Psoas muscle (tissue), 8 donors: ENCODE data around the gene ARHGAP12. TPM values are rescaled to one million over a fixed set of nuclear protein-coding genes. Genes with fewer than 3 reads are reported as not detected.
A peak's percentile ranks its signal among the peaks of the same experiment; 100 is the strongest.

Source experiments
- ATAC-seq, 4 donors: fragments of 200-7000 bp; cut with Tn5 transposase; one replicate each; pipeline ENCODE4 v1.9.1; 2020; ENCODE audit warnings: moderate library complexity in 3 of 4, mild to moderate bottlenecking in 2 of 4
- DNase-seq, 2 donors: peaks; one replicate each; pipeline ENCODE4 v3.0.0-alpha.2; 2020
- H3K27ac ChIP-seq: fragments of 200-600 bp; one replicate; pipeline ENCODE4 v1.8.0; 2022
- H3K27me3 ChIP-seq, 3 donors: fragments of 200-600 bp in 1 of 3; one replicate each; pipeline versions ENCODE4 v1.6.1 to v1.8.0; 2013 to 2022; ENCODE audit warnings: low read length in 2 of 3, mild to moderate bottlenecking in 2 of 3, moderate library complexity in 1 of 3; ENCODE audit not compliant: insufficient read depth in 3 of 3
- H3K36me3 ChIP-seq, 2 donors: fragments of 200-600 bp in 1 of 2; one replicate each; pipeline versions ENCODE4 v1.6.1 to v1.8.0; 2013 to 2022; ENCODE audit warnings: low read depth in 1 of 2, mild to moderate bottlenecking in 1 of 2, moderate library complexity in 1 of 2; ENCODE audit not compliant: insufficient read depth in 1 of 2
- H3K4me1 ChIP-seq: fragments of 200-600 bp; one replicate; pipeline ENCODE4 v1.8.0; 2022
- H3K4me3 ChIP-seq: fragments of 200-600 bp; one replicate; pipeline ENCODE4 v1.8.0; 2022; ENCODE audit warnings: mild to moderate bottlenecking
- H3K9me3 ChIP-seq: fragments of 200-600 bp; one replicate; pipeline ENCODE4 v1.8.0; 2022
- CTCF ChIP-seq: fragments of 200-600 bp; IDR thresholded peaks from one replicate; pipeline ENCODE4 v1.8.0; 2022; ENCODE audit warnings: antibody characterized with exemption
- WGBS, 3 donors: extraction: QIAGEN DNeasy Blood & Tissue Kit; methylation state at CpG; one replicate each; pipeline versions ENCODE4 v1.1.6 to v1.1.7; 2013; 5-methylcytosine and 5-hydroxymethylcytosine counted together
- intact Hi-C, 2 donors: fragments of 100-400 bp; cut with DNase I; formaldehyde crosslinking; loops; one replicate each; pipeline versions ENCODE4 v1.11.0 to v1.14.2; 2022
- polyA plus RNA-seq, 3 donors: library from polyadenylated mRNA; stranded (reverse); fragments of 200-250 nt; gene quantifications; one replicate each; pipeline ENCODE4 v1.2.3, GENCODE V29; 2013
- total RNA-seq, 4 donors: library from RNA; stranded (reverse); fragmentation: NEBNext Ultra II Directional in 2 of 4; extraction: Animal tissue kit (Norgen Biotek cat#: 25700) in 2 of 4; gene quantifications; one replicate each; pipeline versions ENCODE4 v1.2.1 to v1.2.4, GENCODE V29; 2021 to 2023
- donor health status: healthy with polysubstance abuse.
- donor health status: DM: no; HTN: no; CAD: no; lungs with moderate emphysema.
- donor health status: Bipolar disorder and iron deficiency.
- donor health status: healthy.
- donor health status: DM: yes; HTN: yes; CAD: no.
- donor health status: DM: no; HTN: no; CAD: no.
- donor health status: DM: no; HTN: no; CAD: no.
- donor health status: DM: yes; HTN: yes; CAD: no.

ARHGAP12 gene
- total and polyA plus RNA-seq, 7 donors, result 8.2 to 18.2 (median 11.8) TPM

- Histone ChIP-seq H3K9me3 (no peaks in the 10 kb centered on the region), H3K4me1 (peaks cover 14% of the 10 kb centered on the region), H3K27ac (peak overlapping the region; percentile 94), H3K4me3 (no peak overlapping the region), H3K36me3 (no peaks in the 10 kb centered on the region), H3K27me3 (no peaks in the 10 kb centered on the region)
- no peak for TF ChIP-seq CTCF
- DNase-seq (no peak), ATAC-seq (no peak)
- intact Hi-C loops, result no loop called here
- 96 to 99% (median 98%) methylated on average over 5 of the region's 5 CpGs for WGBS, 3 donors
Observed at GRCh38 chr10:31776159-31776558, 152.5 kb downstream of the ARHGAP12 start.

- Histone ChIP-seq H3K27me3 (no peaks in the 10 kb centered on the region), H3K9me3 (no peaks in the 10 kb centered on the region), H3K4me1 (peaks cover 15% of the 10 kb centered on the region), H3K4me3 (peak overlapping the region; percentile 34), H3K36me3 (no peaks in the 10 kb centered on the region), H3K27ac (peak overlapping the region; percentile 94)
- 56 to 63% (median 60%) methylated on average over 12 of the region's 12 CpGs for WGBS, 3 donors
- peak; percentile 62 to 86 for DNase-seq
- intact Hi-C loops, result no loop called here
- peak; percentile 95 to 98 (median 97) for ATAC-seq
- TF ChIP-seq CTCF, result no peak
Observed at GRCh38 chr10:31774928-31775650, 153.5 kb downstream of the ARHGAP12 start.

- Histone ChIP-seq H3K4me1 (peaks cover 15% of the 10 kb centered on the region), H3K9me3 (no peaks in the 10 kb centered on the region), H3K27me3 (no peaks in the 10 kb centered on the region), H3K27ac (peak overlapping the region; percentile 94), H3K36me3 (no peaks in the 10 kb centered on the region), H3K4me3 (peak overlapping the region; percentile 34)
- ATAC-seq (peak; percentile 43 to 55 (median 50)), DNase-seq (no peak)
- 40 to 57% (median 45%) methylated on average over 12 of the region's 12 CpGs for WGBS, 3 donors
- intact Hi-C loops, result no loop called here
- no peak for TF ChIP-seq CTCF
Observed at GRCh38 chr10:31774299-31774900, 154.2 kb downstream of the ARHGAP12 start.

- Histone ChIP-seq H3K4me3 (no peak overlapping the region), H3K9me3 (no peaks in the 10 kb centered on the region), H3K36me3 (no peaks in the 10 kb centered on the region), H3K27me3 (no peaks in the 10 kb centered on the region), H3K4me1 (peaks cover 16% of the 10 kb centered on the region), H3K27ac (peak overlapping the region; percentile 94)
- ATAC-seq, result no peak
- no peak for TF ChIP-seq CTCF
- DNase-seq, result no peak
- intact Hi-C loops, result no loop called here
- 84 to 86% (median 85%) methylated on average over 15 of the region's 15 CpGs for WGBS, 3 donors
Observed at GRCh38 chr10:31773749-31774298, 154.8 kb downstream of the ARHGAP12 start.
